HG03175 (cell line): ENCODE data around the gene SDHC.
"Not testable (repeated sequence)": the region's sequence is repeated elsewhere in the genome, so short reads cannot be mapped to it uniquely, and the experiment has no call there.

Experiments used
- ATAC-seq: cut with Tn5 transposase; IDR thresholded peaks from one replicate; pipeline ENCODE4 v1.9.1; 2021; ENCODE audit warnings: mild to moderate bottlenecking, moderate library complexity; ENCODE audit not compliant: unreplicated experiment

Gene SDHC

GRCh38 chr1:161381707-161382106 lies 67.5 kb downstream of the SDHC start:
- no peak for ATAC-seq

DNA sequence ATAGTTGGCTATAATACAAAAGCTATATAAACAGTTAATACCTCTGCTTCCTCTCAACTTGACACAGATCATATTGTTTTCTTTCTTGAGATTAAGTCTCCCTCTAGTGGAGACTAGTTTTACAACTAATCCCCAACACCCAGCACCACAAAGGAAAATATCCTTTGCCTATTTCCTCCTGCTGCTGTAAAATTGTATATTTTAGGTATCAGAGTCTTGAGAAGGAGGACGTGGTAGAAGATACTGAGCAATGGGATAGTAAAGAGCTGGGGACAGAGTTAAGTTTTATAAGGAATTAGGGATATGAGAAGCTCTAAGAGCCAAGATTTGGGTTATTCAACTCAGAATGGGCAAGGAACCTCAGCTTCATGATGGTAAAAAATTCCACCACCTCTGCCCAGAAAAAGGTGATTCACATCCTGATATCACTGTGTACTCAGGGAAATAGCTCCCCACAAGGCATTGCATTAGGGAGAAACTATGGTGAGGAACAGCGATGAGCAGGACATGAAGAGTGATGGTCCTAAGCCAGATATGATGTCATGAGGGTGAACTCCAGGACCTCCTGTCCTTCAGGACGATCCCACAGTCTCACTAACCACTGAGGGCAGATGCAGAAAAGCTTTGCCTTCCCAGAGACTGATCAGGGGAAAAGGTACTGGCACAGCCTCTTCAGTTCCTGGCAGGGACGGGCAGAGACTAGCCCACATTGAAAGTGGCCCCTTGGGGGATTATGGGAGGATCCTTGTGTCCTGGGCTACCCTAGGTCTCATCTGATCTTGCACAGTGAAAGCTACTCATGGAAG lies 68.2 kb downstream of the SDHC start:
- peak; percentile 46 for ATAC-seq

DNA sequence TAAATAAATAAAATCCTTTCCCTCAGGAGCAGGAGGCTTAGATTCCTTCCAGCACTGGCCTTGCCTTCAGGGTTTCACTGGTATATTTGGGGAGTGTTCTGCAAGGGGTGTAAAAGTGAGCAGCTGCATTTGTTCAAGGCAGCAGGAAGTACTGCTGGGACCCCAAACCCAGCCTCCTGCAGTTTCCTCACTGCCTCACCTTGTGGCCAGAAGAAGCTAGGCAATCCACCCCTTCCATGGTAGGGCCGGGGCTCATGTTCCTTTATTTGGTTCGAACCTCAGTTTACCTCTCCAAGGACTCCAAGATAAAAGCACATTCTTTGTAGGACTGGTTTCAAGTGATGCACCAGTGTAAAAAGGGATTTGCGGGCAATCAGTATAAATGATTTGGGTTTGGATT lies 74.5 kb downstream of the SDHC start:
- no peak for ATAC-seq

DNA sequence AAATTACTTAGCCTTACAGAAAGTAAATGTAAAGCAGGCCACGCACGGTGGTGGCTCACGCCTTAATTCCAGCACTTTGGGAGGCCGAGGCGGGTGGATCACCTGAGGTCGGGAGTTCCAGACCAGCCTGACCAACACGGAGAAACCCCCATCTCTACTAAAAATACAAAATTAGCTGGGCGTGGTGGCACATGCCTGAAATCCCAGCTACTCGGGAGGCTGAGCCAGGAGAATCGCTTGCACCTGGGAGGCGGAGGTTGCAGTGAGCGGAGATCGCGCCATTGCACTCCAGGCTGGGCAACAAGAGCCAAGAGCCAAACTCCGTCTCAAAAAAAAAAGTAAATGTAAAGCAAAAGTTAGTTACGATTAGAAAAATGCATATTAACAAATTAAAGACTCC lies 75.0 kb downstream of the SDHC start:
- ATAC-seq, result not testable (repeated sequence)

DNA sequence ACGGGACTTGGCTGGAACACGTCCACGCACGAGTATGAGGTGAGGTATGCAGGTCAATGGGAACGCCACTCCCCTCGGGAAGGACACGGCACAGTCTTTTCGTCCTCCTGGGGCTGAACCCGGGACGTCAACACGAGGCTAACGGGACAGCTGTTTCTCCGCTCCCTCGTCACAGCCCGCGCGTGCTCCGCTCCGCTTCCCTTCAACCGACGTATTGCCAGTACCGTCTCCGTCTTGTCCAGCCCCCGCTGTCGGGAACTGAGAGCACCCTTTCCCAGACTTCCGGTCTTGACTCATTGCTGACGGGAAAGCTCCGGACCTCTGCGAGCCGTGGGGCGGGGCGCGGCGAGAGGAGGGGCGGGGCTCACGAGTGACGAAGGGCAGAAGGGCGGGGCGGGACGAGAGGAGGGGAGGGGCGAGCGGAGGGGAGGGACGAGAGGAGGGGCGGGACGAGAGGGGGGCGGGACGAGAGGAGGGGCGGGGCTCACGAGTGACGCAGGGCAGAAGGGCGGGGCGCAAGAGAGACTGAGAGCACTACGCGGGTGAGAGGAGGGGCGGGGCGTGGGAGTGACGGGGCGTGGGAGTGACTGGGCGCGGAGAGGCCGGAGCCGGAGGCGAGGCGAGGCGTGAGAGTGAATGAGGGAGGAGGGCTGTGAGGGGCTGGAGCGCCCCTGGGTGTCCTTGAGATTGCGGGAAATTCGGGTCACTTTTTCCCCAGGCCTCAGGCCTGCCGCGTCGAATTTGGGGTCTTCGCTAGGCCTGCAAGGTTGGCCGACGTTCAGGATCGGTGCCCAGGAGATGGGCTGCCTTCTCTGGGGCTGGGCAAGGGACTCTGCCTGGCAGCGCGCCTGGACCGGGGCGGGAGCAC lies 75.7 kb downstream of the SDHC start:
- ATAC-seq, result peak; percentile 81

DNA sequence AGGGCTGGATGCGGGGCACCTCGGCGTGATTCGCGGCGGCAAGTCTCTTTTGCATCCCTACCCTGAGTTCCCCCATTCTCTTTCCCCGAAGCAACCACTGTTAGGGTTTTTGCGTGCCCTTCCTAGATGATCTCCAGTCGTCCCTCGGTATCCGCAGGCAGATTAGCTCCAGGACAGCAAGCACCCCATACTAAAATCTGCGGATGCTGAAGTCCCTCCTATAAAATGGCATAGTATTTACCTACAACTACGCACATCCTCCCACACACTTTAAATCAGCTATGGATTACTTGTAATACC lies 76.3 kb downstream of the SDHC start:
- peak; percentile 13 for ATAC-seq

DNA sequence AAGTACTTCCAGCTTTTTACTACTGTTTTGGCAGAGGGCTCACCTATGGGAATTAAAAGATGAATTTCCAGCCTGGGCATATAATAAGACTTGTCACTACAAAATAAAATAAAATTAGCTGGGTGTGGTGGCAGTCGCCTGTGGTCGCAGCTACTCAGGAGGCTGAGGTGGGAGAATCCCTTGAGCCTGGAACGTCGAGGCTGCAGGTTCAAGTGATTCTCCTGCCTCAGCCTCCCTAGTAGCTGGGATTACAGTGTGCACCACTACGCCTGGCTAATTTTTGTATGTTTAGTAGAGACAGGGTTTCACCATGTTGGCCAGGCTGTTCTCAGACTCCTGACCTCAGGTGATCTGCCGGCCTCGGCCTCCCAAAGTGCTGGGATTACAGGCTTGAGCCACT lies 77.0 kb downstream of the SDHC start:
- not testable (repeated sequence) for ATAC-seq

DNA sequence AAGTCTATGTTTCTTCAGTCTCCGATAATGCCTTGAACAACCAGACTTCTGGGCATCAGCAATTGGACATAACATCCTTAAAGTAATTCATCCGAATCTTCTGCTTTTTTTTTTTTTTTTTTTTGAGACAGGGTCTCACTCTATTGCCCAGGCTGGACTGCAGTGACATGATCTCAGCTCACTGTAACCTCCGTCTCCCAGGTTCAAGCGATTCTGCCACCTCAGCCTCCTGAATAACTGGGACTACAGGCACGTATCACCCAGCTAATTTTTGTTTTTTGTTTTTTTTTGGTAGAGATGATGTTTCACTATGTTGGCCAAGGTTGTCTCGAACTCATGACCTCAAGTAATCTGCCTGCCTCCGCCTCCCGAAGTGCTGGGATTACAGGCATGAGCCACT lies 77.4 kb downstream of the SDHC start:
- no peak for ATAC-seq

DNA sequence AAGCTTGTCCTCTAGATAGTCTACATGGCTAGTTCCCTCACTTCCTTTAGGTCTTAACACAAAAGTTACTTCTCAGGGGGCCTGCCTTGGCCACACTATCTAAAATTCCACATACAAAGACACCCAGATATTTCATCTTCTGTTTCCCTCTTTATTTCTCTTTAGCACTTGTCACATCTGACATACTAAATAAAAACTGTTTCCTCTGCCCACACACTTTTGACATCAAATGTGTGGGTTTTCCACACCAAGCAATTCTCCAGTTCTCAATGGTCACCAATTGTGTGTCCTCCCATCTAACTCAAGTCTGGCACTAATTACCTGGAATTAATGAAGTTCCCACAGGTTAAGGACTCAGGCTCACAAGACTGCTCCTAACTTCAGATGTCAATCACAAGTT lies 79.0 kb downstream of the SDHC start:
- no peak for ATAC-seq

- not testable (repeated sequence) for ATAC-seq
These were observed 82.9 kb downstream of the SDHC start for GRCh38 chr1:161397038-161397437.

GRCh38 chr1:161398900-161399256 lies 84.7 kb downstream of the SDHC start:
- no peak for ATAC-seq

GRCh38 chr1:161399257-161399998 lies 85.2 kb downstream of the SDHC start:
- ATAC-seq, result peak; percentile 84

GRCh38 chr1:161402446-161402845 lies 88.3 kb downstream of the SDHC start:
- no peak for ATAC-seq

DNA sequence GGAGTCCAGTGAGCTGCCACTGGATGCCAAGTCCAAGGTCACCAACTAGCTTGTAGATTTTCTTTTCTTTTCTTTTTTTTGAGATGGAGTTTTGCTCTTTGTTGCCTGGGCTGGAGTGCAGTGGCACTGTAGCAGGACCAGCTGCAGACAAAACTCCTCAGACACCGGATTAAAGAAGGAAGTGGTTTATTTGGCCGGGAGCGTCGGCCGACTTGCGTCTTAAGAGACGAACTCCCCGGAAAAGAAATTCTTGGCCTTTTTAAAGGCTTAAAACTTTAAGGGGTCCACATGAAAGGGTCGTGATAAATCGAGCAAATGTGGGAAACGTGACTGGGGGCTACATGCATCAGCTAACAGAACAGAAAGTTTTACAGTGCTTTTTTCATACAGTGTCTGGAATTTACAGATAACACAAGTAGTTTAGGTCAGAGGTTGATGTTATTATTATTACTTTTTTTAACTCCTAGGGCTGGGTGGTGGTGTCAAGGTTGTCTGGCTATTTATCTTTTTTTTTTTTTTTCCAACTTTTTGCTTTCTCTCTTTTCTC lies 89.9 kb downstream of the SDHC start:
- ATAC-seq, result no peak

DNA sequence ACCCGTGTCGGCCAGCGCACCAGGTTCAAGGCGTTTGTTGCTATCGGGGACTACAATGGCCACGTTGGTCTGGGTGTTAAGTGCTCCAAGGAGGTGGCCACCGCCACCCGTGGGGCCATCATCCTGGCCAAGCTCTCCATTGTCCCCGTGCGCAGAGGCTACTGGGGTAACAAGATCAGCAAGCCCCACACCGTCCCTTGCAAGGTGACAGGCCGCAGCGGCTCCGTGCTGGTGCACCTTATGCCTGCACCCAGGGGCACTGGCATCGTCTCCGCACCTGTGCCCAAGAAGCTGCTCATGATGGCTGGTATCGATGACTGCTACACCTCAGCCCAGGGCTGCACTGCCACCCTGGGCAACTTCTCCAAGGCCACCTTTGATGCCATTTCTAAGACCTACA lies 92.4 kb downstream of the SDHC start:
- not testable (repeated sequence) for ATAC-seq

- no peak for ATAC-seq
These were observed 93.3 kb downstream of the SDHC start for GRCh38 chr1:161407451-161407985.

DNA sequence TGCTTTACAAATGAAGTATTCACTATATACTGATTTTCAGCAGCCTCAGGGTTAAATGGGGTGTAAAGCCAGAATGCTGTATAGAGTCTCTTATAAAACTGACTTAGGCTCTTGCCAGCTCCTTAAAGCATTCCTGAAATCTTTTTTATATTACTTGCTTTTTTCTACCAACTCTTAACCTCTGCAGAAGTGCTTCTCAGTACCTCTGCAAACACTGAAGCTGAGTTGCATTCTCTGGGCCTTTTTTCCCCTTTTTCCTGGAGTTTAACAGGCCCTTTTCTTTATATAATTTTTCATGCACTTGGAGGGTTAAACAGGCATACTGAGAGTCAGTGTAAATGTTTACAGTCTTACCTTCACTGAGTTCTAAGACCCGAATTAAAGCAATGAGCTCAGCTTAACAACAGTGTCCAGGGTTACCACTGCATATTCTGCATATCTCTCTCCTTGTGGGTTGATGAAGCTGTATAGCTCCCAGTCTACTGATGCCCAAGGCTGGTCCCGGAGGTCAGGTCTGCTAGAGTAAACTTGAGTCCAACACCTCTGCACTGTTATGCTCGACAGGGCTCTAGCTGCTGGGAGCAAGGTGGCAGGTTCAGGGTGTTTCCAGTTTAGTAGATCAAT lies 94.4 kb downstream of the SDHC start:
- ATAC-seq, result no peak

- ATAC-seq, result peak; percentile 66
These were observed 95.9 kb downstream of the SDHC start for GRCh38 chr1:161409848-161410635.

DNA sequence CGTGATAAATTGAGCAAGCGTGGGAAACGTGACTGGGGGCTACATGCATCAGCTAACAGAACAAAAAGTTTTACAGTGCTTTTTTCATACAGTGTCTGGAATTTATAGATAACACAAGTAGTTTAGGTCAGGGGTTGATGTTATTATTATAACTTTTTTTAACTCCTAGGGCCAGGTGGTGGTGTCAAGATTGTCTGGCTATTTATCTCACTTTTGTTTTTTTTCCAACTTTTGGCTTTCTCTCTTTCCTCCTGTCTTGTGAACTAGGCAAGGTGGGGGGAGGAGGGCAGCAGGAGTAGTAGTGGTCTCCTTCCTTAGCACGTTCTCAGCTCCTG lies 96.4 kb downstream of the SDHC start:
- not testable (repeated sequence) for ATAC-seq
